Hepatocyte (in vitro differentiated cells): ENCODE measurements around the gene CASP6.

Experiments used
- EZH2phosphoT487 ChIP-seq: fragments of 200-600 bp; sonication (generic); IDR thresholded peaks from one replicate; pipeline ENCODE4 v1.6.1; 2018; ENCODE audit warnings: antibody characterized with exemption, mild to moderate bottlenecking, low read depth, moderate library complexity; ENCODE audit not compliant: unreplicated experiment, severe bottlenecking
- TF ChIP-seq, protein P1 (sequence below): fragments of 200-600 bp; sonication (generic); IDR thresholded peaks from 2 replicates; pipeline ENCODE4 v1.5.1; 2016; ENCODE audit warnings: antibody characterized with exemption, mild to moderate bottlenecking; ENCODE audit not compliant: poor library complexity

DNA sequence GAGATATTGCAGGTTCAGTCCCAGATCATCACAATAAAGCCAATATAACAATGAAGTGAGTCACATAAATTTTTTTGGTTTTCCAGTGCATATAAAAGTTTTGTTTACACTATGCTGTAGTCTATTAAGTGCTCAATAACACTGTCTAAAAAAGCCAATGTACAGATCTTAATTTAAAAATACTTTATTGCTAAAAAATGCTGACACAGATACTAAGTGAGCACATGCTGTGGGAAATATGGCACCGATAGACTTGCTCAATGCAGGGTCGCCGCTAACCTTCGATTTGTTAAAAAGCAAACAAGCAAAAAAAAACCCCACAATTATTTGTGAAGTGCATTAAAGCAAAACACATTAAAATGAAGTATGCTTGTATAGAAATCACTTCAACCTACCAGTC, 16.4 kb upstream of the CASP6 start:
- TF ChIP-seq, protein P1, sequence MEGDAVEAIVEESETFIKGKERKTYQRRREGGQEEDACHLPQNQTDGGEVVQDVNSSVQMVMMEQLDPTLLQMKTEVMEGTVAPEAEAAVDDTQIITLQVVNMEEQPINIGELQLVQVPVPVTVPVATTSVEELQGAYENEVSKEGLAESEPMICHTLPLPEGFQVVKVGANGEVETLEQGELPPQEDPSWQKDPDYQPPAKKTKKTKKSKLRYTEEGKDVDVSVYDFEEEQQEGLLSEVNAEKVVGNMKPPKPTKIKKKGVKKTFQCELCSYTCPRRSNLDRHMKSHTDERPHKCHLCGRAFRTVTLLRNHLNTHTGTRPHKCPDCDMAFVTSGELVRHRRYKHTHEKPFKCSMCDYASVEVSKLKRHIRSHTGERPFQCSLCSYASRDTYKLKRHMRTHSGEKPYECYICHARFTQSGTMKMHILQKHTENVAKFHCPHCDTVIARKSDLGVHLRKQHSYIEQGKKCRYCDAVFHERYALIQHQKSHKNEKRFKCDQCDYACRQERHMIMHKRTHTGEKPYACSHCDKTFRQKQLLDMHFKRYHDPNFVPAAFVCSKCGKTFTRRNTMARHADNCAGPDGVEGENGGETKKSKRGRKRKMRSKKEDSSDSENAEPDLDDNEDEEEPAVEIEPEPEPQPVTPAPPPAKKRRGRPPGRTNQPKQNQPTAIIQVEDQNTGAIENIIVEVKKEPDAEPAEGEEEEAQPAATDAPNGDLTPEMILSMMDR: no peak
- no peak for TF ChIP-seq EZH2phosphoT487
